GM12892 (cell line): ENCODE data around the gene FAM186B.

Source experiments
- POLR2A ChIP-seq: IDR thresholded peaks from 2 replicates; pipeline ENCODE4 v1.6.1; 2011; ENCODE audit warnings: low read depth, low read length, control low read depth
- POLR2AphosphoS5 ChIP-seq: IDR thresholded peaks from 2 replicates; pipeline ENCODE4 v1.6.1; 2011; ENCODE audit warnings: low read depth, low read length, control low read depth
- TAF1 ChIP-seq: IDR thresholded peaks from 2 replicates; pipeline ENCODE4 v1.6.1; 2011; ENCODE audit warnings: low read depth, mild to moderate bottlenecking, control low read depth, low read length, borderline replicate concordance

- no peak for TF ChIP-seq POLR2A
- no peak for TF ChIP-seq TAF1
- no peak for TF ChIP-seq POLR2AphosphoS5
These were observed 10.3 kb upstream of the FAM186B start for GRCh38 chr12:49615725-49616124.
